GM12878 (cell line): Measurements from ENCODE around the gene STXBP3. TPM values are rescaled to one million over a fixed set of nuclear protein-coding genes. Genes with fewer than 3 reads are reported as not detected.

ENCODE experiments used
- ATF7 ChIP-seq: fragments of 450-650 bp; IDR thresholded peaks from 2 replicates; pipeline ENCODE4 v1.6.1; 2016; ENCODE audit warnings: low read depth, mild to moderate bottlenecking
- BCLAF1 ChIP-seq: fragments of 450-650 bp; IDR thresholded peaks from 2 replicates; pipeline ENCODE4 v1.6.1; 2017; ENCODE audit warnings: antibody characterized with exemption, mild to moderate bottlenecking, moderate library complexity
- BMI1 ChIP-seq: fragments of 450-650 bp; IDR thresholded peaks from 2 replicates; pipeline ENCODE4 v1.6.1; 2016; ENCODE audit warnings: mild to moderate bottlenecking, moderate library complexity, borderline replicate concordance
- CEBPB ChIP-seq, 2 experiments: fragments of 150-350 bp in 1 of 2; IDR thresholded peaks; 2 replicates each; pipeline ENCODE4 v1.6.1; 2012 to 2014; ENCODE audit warnings: low read depth in 2 of 2, low read length in 2 of 2, borderline replicate concordance in 1 of 2, inconsistent platforms in 1 of 2
- GATAD2B ChIP-seq: fragments of 450-650 bp; conservative IDR thresholded peaks from 2 replicates; pipeline ENCODE4 v1.6.1; 2017; ENCODE audit warnings: low read depth, mild to moderate bottlenecking, moderate library complexity
- IKZF1 ChIP-seq: fragments of 450-650 bp; conservative IDR thresholded peaks from 2 replicates; pipeline ENCODE4 v1.6.1; 2017; ENCODE audit warnings: antibody characterized with exemption, mild to moderate bottlenecking
- JUNB ChIP-seq: IDR thresholded peaks from 2 replicates; pipeline ENCODE4 v1.6.1; 2016; ENCODE audit warnings: antibody characterized with exemption, mild to moderate bottlenecking
- POLR2A ChIP-seq: IDR thresholded peaks from 2 replicates; pipeline ENCODE4 v1.6.1; 2011; ENCODE audit warnings: low read depth, mild to moderate bottlenecking, low read length
- POLR2AphosphoS2 ChIP-seq: IDR thresholded peaks from 2 replicates; pipeline ENCODE4 v1.6.1; 2011; ENCODE audit warnings: low read depth, mild to moderate bottlenecking, low read length, improper control_type of control experiment, moderate library complexity
- RAD21 ChIP-seq: IDR thresholded peaks from 2 replicates; pipeline ENCODE4 v1.6.1; 2011; ENCODE audit warnings: mild to moderate bottlenecking, low read depth, low read length, moderate library complexity; ENCODE audit not compliant: insufficient read depth
- SIN3A ChIP-seq: IDR thresholded peaks from 2 replicates; pipeline ENCODE4 v1.6.1; 2012; ENCODE audit warnings: low read depth, low read length, improper control_type of control experiment
- SKIL ChIP-seq: fragments of 450-650 bp; IDR thresholded peaks from 2 replicates; pipeline ENCODE4 v1.6.1; 2017; ENCODE audit warnings: mild to moderate bottlenecking, low read depth, inconsistent platforms; ENCODE audit not compliant: poor library complexity, severe bottlenecking
- STAT1 ChIP-seq: fragments of 450-650 bp; conservative IDR thresholded peaks from 2 replicates; pipeline ENCODE4 v1.6.1; 2014; ENCODE audit warnings: antibody characterized with exemption, mild to moderate bottlenecking
- STAT3 ChIP-seq: IDR thresholded peaks from 2 replicates; pipeline ENCODE4 v1.6.1; 2011; ENCODE audit warnings: low read depth, low read length, improper control_type of control experiment
- SUPT20H ChIP-seq: IDR thresholded peaks from 2 replicates; pipeline ENCODE4 v1.6.1; 2011; ENCODE audit warnings: low read depth, mild to moderate bottlenecking, low read length, moderate library complexity, borderline replicate concordance; ENCODE audit not compliant: control insufficient read depth
- ZBTB33 ChIP-seq: fragments of 450-650 bp; IDR thresholded peaks from 2 replicates; pipeline ENCODE4 v1.6.1; 2017; ENCODE audit warnings: mild to moderate bottlenecking
- polyA plus RNA-seq, 11 experiments: library from polyadenylated mRNA; depleted of rRNA in 4 of 11; unstranded in 6 of 11; stranded (reverse) in 5 of 11; fragments of >200 nt; fragmentation: Nextera tagmentation in 4 of 11; fragmentation: Illumina TruSeq in 1 of 11; extraction: Ambion mirVana in 4 of 11; extraction: Trizol in 1 of 11; gene quantifications; 1 replicate in 1 of 11; 2 replicates in 10 of 11; pipeline versions ENCODE4 v1.2.1 to v1.2.3, GENCODE V29; 2011 to 2016; ENCODE audit warnings: inconsistent platforms in 2 of 11, missing spikeins in 2 of 11, low read depth in 1 of 11
- total RNA-seq, 4 experiments: library from RNA; depleted of rRNA in 3 of 4; stranded (reverse); fragments of >200 nt in 3 of 4; fragmentation: Illumina TruSeq in 1 of 4; extraction: Trizol in 1 of 4; gene quantifications; 2 replicates each; pipeline versions ENCODE4 v1.2.1 to v1.2.3, GENCODE V29; 2013 to 2021
- TF ChIP-seq, protein P1 (sequence below): fragments of 450-650 bp; formaldehyde crosslinking; IDR thresholded peaks from 2 replicates; pipeline ENCODE4 v1.4.0; 2022; ENCODE audit warnings: mild to moderate bottlenecking, moderate library complexity
- TF ChIP-seq, protein P2 (sequence below): IDR thresholded peaks from 2 replicates; pipeline ENCODE4 v1.6.1; 2012; ENCODE audit warnings: low read depth, low read length, improper control_type of control experiment

Gene STXBP3
- total and polyA plus RNA-seq, 10 of the 15 experiments (the other 5 are each of a cell fraction or from before 2014, with no cell fraction given) = 19.6 to 35.1 (median 27.3) TPM

DNA sequence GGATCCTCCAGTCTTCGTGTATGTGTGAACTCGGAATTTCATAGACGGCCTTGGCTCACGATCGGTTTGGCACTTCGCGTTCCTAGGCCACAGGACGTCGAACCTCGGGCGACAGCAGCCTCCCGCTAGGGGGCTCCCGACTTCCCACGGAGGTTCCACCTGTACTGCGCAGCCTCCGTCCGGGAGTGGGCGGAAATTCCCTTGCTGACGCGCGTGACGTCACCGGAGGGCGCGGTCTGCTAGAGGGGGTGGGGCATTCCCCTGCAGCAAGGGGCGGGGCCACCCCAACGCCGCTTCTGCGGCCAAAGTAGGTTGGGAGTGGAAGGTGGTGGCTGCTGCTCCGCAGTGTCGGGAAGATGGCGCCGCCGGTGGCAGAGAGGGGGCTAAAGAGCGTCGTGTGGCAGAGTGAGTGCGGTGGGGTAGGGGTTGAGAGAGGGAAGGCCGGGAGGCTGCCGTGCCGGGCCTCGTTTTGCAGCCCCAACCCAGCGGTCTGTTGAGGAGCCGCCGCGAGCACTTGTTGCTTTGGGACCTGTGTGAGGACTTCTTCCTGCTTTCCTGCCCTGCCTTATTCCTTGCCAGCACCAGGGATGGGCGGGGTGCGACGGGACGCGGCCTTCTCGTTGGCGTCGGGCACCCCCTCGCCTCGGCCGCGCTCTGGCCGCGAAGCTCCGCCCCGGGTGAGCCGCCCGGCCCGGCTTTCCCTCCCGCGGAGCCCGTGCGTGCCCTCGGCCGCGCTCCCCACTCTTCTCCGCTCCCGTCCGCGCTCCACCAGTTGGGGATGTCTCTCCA, at the start of gene STXBP3 (continued):
- TF ChIP-seq, protein P1, sequence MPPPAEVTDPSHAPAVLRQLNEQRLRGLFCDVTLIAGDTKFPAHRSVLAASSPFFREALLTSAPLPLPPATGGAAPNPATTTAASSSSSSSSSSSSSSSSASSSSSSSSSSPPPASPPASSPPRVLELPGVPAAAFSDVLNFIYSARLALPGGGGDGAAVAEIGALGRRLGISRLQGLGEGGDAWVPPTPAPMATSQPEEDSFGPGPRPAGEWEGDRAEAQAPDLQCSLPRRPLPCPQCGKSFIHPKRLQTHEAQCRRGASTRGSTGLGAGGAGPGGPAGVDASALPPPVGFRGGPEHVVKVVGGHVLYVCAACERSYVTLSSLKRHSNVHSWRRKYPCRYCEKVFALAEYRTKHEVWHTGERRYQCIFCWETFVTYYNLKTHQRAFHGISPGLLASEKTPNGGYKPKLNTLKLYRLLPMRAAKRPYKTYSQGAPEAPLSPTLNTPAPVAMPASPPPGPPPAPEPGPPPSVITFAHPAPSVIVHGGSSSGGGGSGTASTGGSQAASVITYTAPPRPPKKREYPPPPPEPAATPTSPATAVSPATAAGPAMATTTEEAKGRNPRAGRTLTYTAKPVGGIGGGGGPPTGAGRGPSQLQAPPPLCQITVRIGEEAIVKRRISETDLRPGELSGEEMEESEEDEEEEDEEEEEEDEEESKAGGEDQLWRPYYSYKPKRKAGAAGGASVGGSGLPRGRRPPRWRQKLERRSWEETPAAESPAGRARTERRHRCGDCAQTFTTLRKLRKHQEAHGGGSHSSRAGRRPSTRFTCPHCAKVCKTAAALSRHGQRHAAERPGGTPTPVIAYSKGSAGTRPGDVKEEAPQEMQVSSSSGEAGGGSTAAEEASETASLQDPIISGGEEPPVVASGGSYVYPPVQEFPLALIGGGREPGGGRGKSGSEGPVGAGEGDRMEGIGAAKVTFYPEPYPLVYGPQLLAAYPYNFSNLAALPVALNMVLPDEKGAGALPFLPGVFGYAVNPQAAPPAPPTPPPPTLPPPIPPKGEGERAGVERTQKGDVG = no peak
- no peak for TF ChIP-seq STAT3
- TF ChIP-seq BCLAF1 = no peak
- TF ChIP-seq CEBPB (IDR thresholded peaks at IDR 0.05; ENCODE audit: borderline replicate concordance in 1 of 2, low read depth in 2 of 2, low read length in 2 of 2) = no peak
- TF ChIP-seq, protein P2, sequence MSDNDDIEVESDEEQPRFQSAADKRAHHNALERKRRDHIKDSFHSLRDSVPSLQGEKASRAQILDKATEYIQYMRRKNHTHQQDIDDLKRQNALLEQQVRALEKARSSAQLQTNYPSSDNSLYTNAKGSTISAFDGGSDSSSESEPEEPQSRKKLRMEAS = 0 out of 2 replicates have a peak, but pooled peaks have one; percentile 70
- TF ChIP-seq SIN3A = peak; percentile 17; the same call in 1 of the 2 replicates
- 0 out of 2 replicates have a peak, but pooled peaks have one; percentile 77 for TF ChIP-seq GATAD2B
- TF ChIP-seq RAD21 = no peak
- peak; percentile 98 for TF ChIP-seq ATF7
- TF ChIP-seq BMI1 = no peak
- TF ChIP-seq SKIL = peak; percentile 44
- no peak for TF ChIP-seq ZBTB33
- peak; percentile 75; the same call in 1 of the 2 replicates for TF ChIP-seq POLR2AphosphoS2
- TF ChIP-seq IKZF1 = peak; percentile 93
- TF ChIP-seq POLR2A = peak; percentile 97
- TF ChIP-seq SUPT20H = no peak
- no peak for TF ChIP-seq JUNB
- TF ChIP-seq STAT1 = no peak
